ENCODE measurements around the gene TTC31.

The TTC31 gene

GRCh38 chr2:74511104-74511989, 28.5 kb downstream of the TTC31 start:
- Histone ChIP-seq H3K4me3 (ENCODE audit: extremely low read depth, insufficient read depth, low read length, poor library complexity, severe bottlenecking) (no peak overlapping the region), H3K9me3 (ENCODE audit: control insufficient read depth, low read length) (no peaks in the 10 kb centered on the region), H3K36me3 (ENCODE audit: control insufficient read depth, insufficient read depth, low read length) (no peaks in the 10 kb centered on the region), H3K27ac (ENCODE audit: low read depth, low read length, severe bottlenecking) (no peak overlapping the region), H3K4me1 (ENCODE audit: control insufficient read depth, insufficient read depth, low read length, poor library complexity, severe bottlenecking) (peaks cover 19% of the 10 kb centered on the region)
- 68 to 80% methylated on average over 7 to 10 of the region's 11 CpGs for WGBS, 2 experiments (ENCODE audit: insufficient coverage in 2 of 2)

- Histone ChIP-seq H3K4me3 (ENCODE audit: extremely low read depth, insufficient read depth, low read length, poor library complexity, severe bottlenecking) (no peak overlapping the region), H3K27ac (ENCODE audit: low read depth, low read length, severe bottlenecking) (no peak overlapping the region), H3K36me3 (ENCODE audit: control insufficient read depth, insufficient read depth, low read length) (no peaks in the 10 kb centered on the region), H3K9me3 (ENCODE audit: control insufficient read depth, low read length) (no peaks in the 10 kb centered on the region), H3K4me1 (ENCODE audit: control insufficient read depth, insufficient read depth, low read length, poor library complexity, severe bottlenecking) (peaks cover 14% of the 10 kb centered on the region)
- WGBS, 2 experiments (ENCODE audit: insufficient coverage in 2 of 2), result 3 to 7% methylated on average over 26 to 33 of the region's 36 CpGs
Observed at GRCh38 chr2:74512744-74513604, 30.1 kb downstream of the TTC31 start.

GRCh38 chr2:74513605-74514367, 30.9 kb downstream of the TTC31 start:
- Histone ChIP-seq H3K4me1 (ENCODE audit: control insufficient read depth, insufficient read depth, low read length, poor library complexity, severe bottlenecking) (peaks cover 10% of the 10 kb centered on the region), H3K9me3 (ENCODE audit: control insufficient read depth, low read length) (no peaks in the 10 kb centered on the region), H3K27ac (ENCODE audit: low read depth, low read length, severe bottlenecking) (no peak overlapping the region), H3K36me3 (ENCODE audit: control insufficient read depth, insufficient read depth, low read length) (no peaks in the 10 kb centered on the region), H3K4me3 (ENCODE audit: extremely low read depth, insufficient read depth, low read length, poor library complexity, severe bottlenecking) (peak overlapping the region; percentile 22)
- 2% methylated on average over 48 to 49 of the region's 52 CpGs for WGBS, 2 experiments (ENCODE audit: insufficient coverage in 2 of 2)

- Histone ChIP-seq H3K36me3 (ENCODE audit: control insufficient read depth, insufficient read depth, low read length) (no peaks in the 10 kb centered on the region), H3K4me3 (ENCODE audit: extremely low read depth, insufficient read depth, low read length, poor library complexity, severe bottlenecking) (peak within 1 kb of the TSS; percentile 22), H3K4me1 (ENCODE audit: control insufficient read depth, insufficient read depth, low read length, poor library complexity, severe bottlenecking) (peaks cover 10% of the 10 kb centered on the region), H3K9me3 (ENCODE audit: control insufficient read depth, low read length) (no peaks in the 10 kb centered on the region), H3K27ac (ENCODE audit: low read depth, low read length, severe bottlenecking) (no peak within 1 kb of the TSS)
- 2 to 3% methylated on average over 50 to 53 of the region's 82 CpGs for WGBS, 2 experiments (ENCODE audit: insufficient coverage in 2 of 2)
Observed at GRCh38 chr2:74514368-74515270, 31.7 kb downstream of the TTC31 start, which contains the start of gene TLX2. Gene TLX2, plus strand, starts transcription at chr2:74514450. Its CDS starts 357 bp downstream, at chr2:74514807.

GRCh38 chr2:74515271-74515980, 32.5 kb downstream of the TTC31 start:
- Histone ChIP-seq H3K9me3 (ENCODE audit: control insufficient read depth, low read length) (no peaks in the 10 kb centered on the region), H3K27ac (ENCODE audit: low read depth, low read length, severe bottlenecking) (no peak overlapping the region), H3K4me3 (ENCODE audit: extremely low read depth, insufficient read depth, low read length, poor library complexity, severe bottlenecking) (no peak overlapping the region), H3K4me1 (ENCODE audit: control insufficient read depth, insufficient read depth, low read length, poor library complexity, severe bottlenecking) (peaks cover 10% of the 10 kb centered on the region), H3K36me3 (ENCODE audit: control insufficient read depth, insufficient read depth, low read length) (no peaks in the 10 kb centered on the region)
- WGBS, 2 experiments (ENCODE audit: insufficient coverage in 2 of 2), result 4 to 7% methylated on average over 44 to 52 of the region's 60 CpGs

GRCh38 chr2:74515981-74516633, 33.2 kb downstream of the TTC31 start:
- peak overlapping the region; percentile 12 for H3K4me3 ChIP-seq (ENCODE audit: extremely low read depth, insufficient read depth, low read length, poor library complexity, severe bottlenecking)
- 10 to 11% methylated on average over 59 to 66 of the region's 72 CpGs for WGBS, 2 experiments (ENCODE audit: insufficient coverage in 2 of 2)
- H3K36me3 ChIP-seq (ENCODE audit: control insufficient read depth, insufficient read depth, low read length), result no peaks in the 10 kb centered on the region
- no peaks in the 10 kb centered on the region for H3K9me3 ChIP-seq (ENCODE audit: control insufficient read depth, low read length)
- H3K4me1 ChIP-seq (ENCODE audit: control insufficient read depth, insufficient read depth, low read length, poor library complexity, severe bottlenecking), result peaks cover 10% of the 10 kb centered on the region
- H3K27ac ChIP-seq (ENCODE audit: low read depth, low read length, severe bottlenecking), result no peak overlapping the region

- Histone ChIP-seq H3K9me3 (ENCODE audit: control insufficient read depth, low read length) (no peaks in the 10 kb centered on the region), H3K4me3 (ENCODE audit: extremely low read depth, insufficient read depth, low read length, poor library complexity, severe bottlenecking) (no peak overlapping the region), H3K4me1 (ENCODE audit: control insufficient read depth, insufficient read depth, low read length, poor library complexity, severe bottlenecking) (peaks cover 10% of the 10 kb centered on the region), H3K36me3 (ENCODE audit: control insufficient read depth, insufficient read depth, low read length) (no peaks in the 10 kb centered on the region), H3K27ac (ENCODE audit: low read depth, low read length, severe bottlenecking) (no peak overlapping the region)
- whole genome bisulfite sequencing, 2 experiments (ENCODE audit: insufficient coverage in 2 of 2), result 87 to 91% methylated on average over 13 of the region's 13 CpGs
Observed at GRCh38 chr2:74516650-74517049, 33.8 kb downstream of the TTC31 start.

- Histone ChIP-seq H3K4me3 (ENCODE audit: extremely low read depth, insufficient read depth, low read length, poor library complexity, severe bottlenecking) (no peak overlapping the region), H3K9me3 (ENCODE audit: control insufficient read depth, low read length) (no peaks in the 10 kb centered on the region), H3K4me1 (ENCODE audit: control insufficient read depth, insufficient read depth, low read length, poor library complexity, severe bottlenecking) (no peaks in the 10 kb centered on the region), H3K27ac (ENCODE audit: low read depth, low read length, severe bottlenecking) (no peak overlapping the region), H3K36me3 (ENCODE audit: control insufficient read depth, insufficient read depth, low read length) (peaks cover 26% of the 10 kb centered on the region)
- 69 to 88% methylated on average over 3 of the region's 3 CpGs for WGBS, 2 experiments (ENCODE audit: insufficient coverage in 2 of 2)
Observed at GRCh38 chr2:74522516-74522915, 39.6 kb downstream of the TTC31 start.

GRCh38 chr2:74524005-74524404, 41.1 kb downstream of the TTC31 start:
- peaks cover 38% of the 10 kb centered on the region for H3K36me3 ChIP-seq (ENCODE audit: control insufficient read depth, insufficient read depth, low read length)
- H3K9me3 ChIP-seq (ENCODE audit: control insufficient read depth, low read length), result no peaks in the 10 kb centered on the region
- H3K4me3 ChIP-seq (ENCODE audit: extremely low read depth, insufficient read depth, low read length, poor library complexity, severe bottlenecking), result no peak overlapping the region
- H3K4me1 ChIP-seq (ENCODE audit: control insufficient read depth, insufficient read depth, low read length, poor library complexity, severe bottlenecking), result peaks cover 8% of the 10 kb centered on the region
- WGBS, 2 experiments (ENCODE audit: insufficient coverage in 2 of 2), result 93 to 95% methylated on average over 9 of the region's 9 CpGs
- no peak overlapping the region for H3K27ac ChIP-seq (ENCODE audit: low read depth, low read length, severe bottlenecking)
